ENCODE data around the gene ZNF836. TPM values are rescaled to one million over a fixed set of nuclear protein-coding genes. Genes with fewer than 3 reads are reported as not detected.

ZNF836 gene
- total and polyA plus RNA-seq, 9 of the 15 experiments (the other 6 are each of a cell fraction or from before 2014, with no cell fraction given) = 0.24 to 0.69 (median 0.64) TPM; not detected in 2

DNA sequence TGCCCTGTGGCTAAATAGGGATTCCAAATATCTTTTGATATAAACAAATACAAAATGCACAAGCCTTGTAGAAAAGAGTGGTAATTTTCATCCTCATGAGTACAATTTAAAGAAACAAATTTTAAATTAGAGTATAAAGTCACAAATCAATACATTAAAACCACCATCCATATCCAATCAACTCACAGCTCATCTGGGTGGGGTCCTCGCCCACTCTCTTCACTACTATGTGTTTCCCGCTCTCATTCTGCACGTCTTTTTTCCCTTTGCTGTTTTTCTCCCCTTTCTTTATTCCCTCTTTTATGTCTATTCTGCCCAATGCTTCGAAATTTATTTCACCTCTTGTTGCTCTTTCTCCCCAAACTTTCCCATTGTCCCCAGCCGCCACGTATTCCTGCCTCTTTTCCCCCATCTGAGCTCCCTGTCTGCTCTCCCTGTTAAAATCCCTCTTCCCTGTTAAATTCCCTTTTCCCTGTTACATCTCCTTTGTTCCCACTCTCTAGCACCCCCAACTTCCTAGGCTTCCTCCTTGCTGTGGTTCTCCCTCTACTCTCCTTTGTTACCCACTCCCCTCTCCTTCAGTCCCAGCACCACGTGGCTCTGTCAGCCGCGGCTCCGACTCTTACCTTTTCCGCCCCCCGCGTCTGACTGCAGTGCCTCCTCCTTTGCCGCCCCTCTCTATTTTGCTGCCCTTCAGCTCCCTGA is 33.0 kb downstream of the ZNF836 start (continued):
- no peak for TF ChIP-seq BRD4 (IDR thresholded peaks at IDR 0.05)
- TF ChIP-seq, protein P1, sequence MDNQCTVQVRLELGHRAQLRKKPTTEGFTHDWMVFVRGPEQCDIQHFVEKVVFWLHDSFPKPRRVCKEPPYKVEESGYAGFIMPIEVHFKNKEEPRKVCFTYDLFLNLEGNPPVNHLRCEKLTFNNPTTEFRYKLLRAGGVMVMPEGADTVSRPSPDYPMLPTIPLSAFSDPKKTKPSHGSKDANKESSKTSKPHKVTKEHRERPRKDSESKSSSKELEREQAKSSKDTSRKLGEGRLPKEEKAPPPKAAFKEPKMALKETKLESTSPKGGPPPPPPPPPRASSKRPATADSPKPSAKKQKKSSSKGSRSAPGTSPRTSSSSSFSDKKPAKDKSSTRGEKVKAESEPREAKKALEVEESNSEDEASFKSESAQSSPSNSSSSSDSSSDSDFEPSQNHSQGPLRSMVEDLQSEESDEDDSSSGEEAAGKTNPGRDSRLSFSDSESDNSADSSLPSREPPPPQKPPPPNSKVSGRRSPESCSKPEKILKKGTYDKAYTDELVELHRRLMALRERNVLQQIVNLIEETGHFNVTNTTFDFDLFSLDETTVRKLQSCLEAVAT (IDR thresholded peaks at IDR 0.05) = peak in 1 of 2 experiments; percentile 12; a peak in 1 of 4 replicates
- peak; percentile 86 for TF ChIP-seq MYC (IDR thresholded peaks at IDR 0.05; ENCODE audit: low read depth, low read length)
- no peak for TF ChIP-seq MYC (CRISPR knock-in tag; IDR thresholded peaks at IDR 0.05; ENCODE audit: borderline replicate concordance, low read depth)
- no peak for TF ChIP-seq RBM17 (IDR thresholded peaks at IDR 0.05; ENCODE audit: borderline replicate concordance, low read depth, low read length)
- TF ChIP-seq ZNF655 (CRISPR knock-in tag; IDR thresholded peaks at IDR 0.05) = no peak
- no peak for TF ChIP-seq CHCHD3 (CRISPR knock-in tag; IDR thresholded peaks at IDR 0.05)
- TF ChIP-seq FOXJ2 (tag; IDR thresholded peaks at IDR 0.05) = no peak
- no peak for TF ChIP-seq NONO (IDR thresholded peaks at IDR 0.05; ENCODE audit: low read depth in 2 of 2, low read length in 1 of 2)
- TF ChIP-seq FOXA1 (IDR thresholded peaks at IDR 0.05; ENCODE audit: borderline replicate concordance) = no peak
- TF ChIP-seq KLF16 (IDR thresholded peaks at IDR 0.05) = no peak
- TF ChIP-seq ASH1L (IDR thresholded peaks at IDR 0.05; ENCODE audit: borderline replicate concordance, low read depth, partially characterized antibody) = peak; percentile 10
- TF ChIP-seq NUFIP1 (IDR thresholded peaks at IDR 0.05; ENCODE audit: partially characterized antibody) = no peak
- TF ChIP-seq, protein P2, sequence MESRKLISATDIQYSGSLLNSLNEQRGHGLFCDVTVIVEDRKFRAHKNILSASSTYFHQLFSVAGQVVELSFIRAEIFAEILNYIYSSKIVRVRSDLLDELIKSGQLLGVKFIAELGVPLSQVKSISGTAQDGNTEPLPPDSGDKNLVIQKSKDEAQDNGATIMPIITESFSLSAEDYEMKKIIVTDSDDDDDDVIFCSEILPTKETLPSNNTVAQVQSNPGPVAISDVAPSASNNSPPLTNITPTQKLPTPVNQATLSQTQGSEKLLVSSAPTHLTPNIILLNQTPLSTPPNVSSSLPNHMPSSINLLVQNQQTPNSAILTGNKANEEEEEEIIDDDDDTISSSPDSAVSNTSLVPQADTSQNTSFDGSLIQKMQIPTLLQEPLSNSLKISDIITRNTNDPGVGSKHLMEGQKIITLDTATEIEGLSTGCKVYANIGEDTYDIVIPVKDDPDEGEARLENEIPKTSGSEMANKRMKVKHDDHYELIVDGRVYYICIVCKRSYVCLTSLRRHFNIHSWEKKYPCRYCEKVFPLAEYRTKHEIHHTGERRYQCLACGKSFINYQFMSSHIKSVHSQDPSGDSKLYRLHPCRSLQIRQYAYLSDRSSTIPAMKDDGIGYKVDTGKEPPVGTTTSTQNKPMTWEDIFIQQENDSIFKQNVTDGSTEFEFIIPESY (CRISPR knock-in tag; IDR thresholded peaks at IDR 0.05) = no peak
- TF ChIP-seq BACH1 (tag; IDR thresholded peaks at IDR 0.05) = no peak
- no peak for TF ChIP-seq ETV1 (tag; conservative IDR thresholded peaks at IDR 0.05; ENCODE audit: low read depth)
- TF ChIP-seq E2F8 (IDR thresholded peaks at IDR 0.05; ENCODE audit: low read depth, partially characterized antibody) = no peak
- TF ChIP-seq ZNF766 (CRISPR knock-in tag; conservative IDR thresholded peaks at IDR 0.05) = no peak

Data from K562 (cell line).